HCT116 (cell line): Measurements from ENCODE around the gene MTFR1L. TPM values are rescaled to one million over a fixed set of nuclear protein-coding genes. Genes with fewer than 3 reads are reported as not detected.

ENCODE experiments used
- ATAC-seq: fragments of 200-7000 bp; cut with Tn5 transposase; 2 replicates; pipeline ENCODE4 v1.9.1; 2020; ENCODE audit warnings: mild to moderate bottlenecking, moderate library complexity
- BruUV-seq: library from RNA; stranded (reverse); fragments of 400-500 nt; replicated peaks from 2 replicates; lab custom pipeline; 2021; lab: Mats Ljungman, UMichigan
- CTCF ChIA-PET: fragments of 300-600 bp; sonication (Branson Sonifier 250); formaldehyde crosslinking; loops from one replicate; lab custom pipeline; 2021; ENCODE audit warnings: antibody characterized with exemption; lab: Charles Lee
- POLR2A ChIA-PET: fragments of 300-600, 350-600 bp; sonication (Branson Sonifier 250); formaldehyde crosslinking; loops from one replicate; lab custom pipeline; 2021; ENCODE audit warnings: antibody characterized with exemption; lab: Charles Lee
- RAD21 ChIA-PET, 2 experiments: fragments of 300-600 bp; sonication (Branson Sonifier 250); formaldehyde crosslinking; loops; one replicate each; lab custom pipeline; 2023; ENCODE audit warnings: low total read pairs in 2 of 2; ENCODE audit not compliant: uncharacterized antibody in 2 of 2, unreplicated experiment in 2 of 2, low non-redundant PET in 1 of 2; lab: Charles Lee
- DNase-seq: peaks from one replicate; pipeline ENCODE4 v3.0.0-alpha.2; 2010; ENCODE audit warnings: low read depth, low spot score
- H2AFZ ChIP-seq: fragments of 200-600 bp; shearing (Covaris generic), sonication (generic); 2 replicates; pipeline ENCODE4 v1.6.1; 2017; ENCODE audit warnings: low read depth, mixed run types, mixed read lengths, antibody characterized with exemption, low read length; ENCODE audit not compliant: poor library complexity, severe bottlenecking
- H3K27ac ChIP-seq: 2 replicates; pipeline ENCODE4 v1.5.1; 2012; ENCODE audit warnings: low read depth, low read length
- H3K27me3 ChIP-seq: fragments of 200-600 bp; sonication (generic); 2 replicates; pipeline ENCODE4 v1.6.1; 2016; ENCODE audit warnings: mixed run types, low read length, mixed read lengths; ENCODE audit not compliant: insufficient read depth
- H3K36me3 ChIP-seq, 2 experiments: fragments of 200-500 bp in 1 of 2; fragments of 200-600 bp in 1 of 2; sonication (Bioruptor generic) in 1 of 2; sonication (generic) in 1 of 2; 2 replicates each; pipeline versions ENCODE4 v1.5.1 to v1.6.1; 2014 to 2016; ENCODE audit warnings: low read length in 2 of 2, inconsistent platforms in 1 of 2, mixed read lengths in 1 of 2, mixed run types in 1 of 2; ENCODE audit not compliant: insufficient read depth in 2 of 2, control insufficient read depth in 1 of 2
- H3K4me1 ChIP-seq, 2 experiments: fragments of 200-600 bp in 1 of 2; sonication (generic) in 1 of 2; 2 replicates each; pipeline versions ENCODE4 v1.5.1 to v1.6.1; 2012 to 2017; ENCODE audit warnings: low read length in 2 of 2, inconsistent platforms in 1 of 2, mild to moderate bottlenecking in 1 of 2, mixed read lengths in 1 of 2, mixed run types in 1 of 2, moderate library complexity in 1 of 2; ENCODE audit not compliant: insufficient read depth in 2 of 2, control insufficient read depth in 1 of 2
- H3K4me2 ChIP-seq: fragments of 200-600 bp; sonication (generic); 2 replicates; pipeline ENCODE4 v1.6.1; 2017; ENCODE audit warnings: mixed run types, low read length, mixed read lengths
- H3K4me3 ChIP-seq, 2 experiments: fragments of 200-600 bp in 1 of 2; sonication (generic) in 1 of 2; replicated peaks in 1 of 2; 2 replicates each; pipeline ENCODE4 v1.5.1; 2011 to 2016; ENCODE audit warnings: low read length in 2 of 2, control low read depth in 1 of 2, low read depth in 1 of 2, mild to moderate bottlenecking in 1 of 2, mixed read lengths in 1 of 2, mixed run types in 1 of 2
- H3K79me2 ChIP-seq: fragments of 200-600 bp; sonication (generic); 2 replicates; pipeline ENCODE4 v1.6.1; 2017; ENCODE audit warnings: mild to moderate bottlenecking, mixed run types, low read length, moderate library complexity, mixed read lengths; ENCODE audit not compliant: insufficient read depth
- H3K9ac ChIP-seq: fragments of 200-600 bp; sonication (generic); 2 replicates; pipeline ENCODE4 v1.6.1; 2016; ENCODE audit warnings: low read length, mixed read lengths
- H3K9me2 ChIP-seq: fragments of 200-600 bp; sonication (generic), shearing (Covaris generic); 2 replicates; pipeline ENCODE4 v1.6.1; 2017; ENCODE audit warnings: mixed run types, mild to moderate bottlenecking, moderate library complexity; ENCODE audit not compliant: insufficient read depth
- H3K9me3 ChIP-seq, 2 experiments: fragments of 200-500 bp in 1 of 2; fragments of 200-600 bp in 1 of 2; sonication (Bioruptor generic) in 1 of 2; sonication (generic) in 1 of 2; 2 replicates each; pipeline ENCODE4 v1.6.1; 2014 to 2017; ENCODE audit warnings: low read length in 2 of 2, mixed read lengths in 2 of 2, inconsistent platforms in 1 of 2, low read depth in 1 of 2, mild to moderate bottlenecking in 1 of 2, mixed run types in 1 of 2, moderate library complexity in 1 of 2; ENCODE audit not compliant: control insufficient read depth in 1 of 2, insufficient read depth in 1 of 2
- H4K20me1 ChIP-seq: fragments of 200-600 bp; sonication (generic), shearing (Covaris generic); 2 replicates; pipeline ENCODE4 v1.6.1; 2017; ENCODE audit warnings: mixed run types, mild to moderate bottlenecking, moderate library complexity; ENCODE audit not compliant: insufficient read depth
- CBX3 ChIP-seq: IDR thresholded peaks from 2 replicates; pipeline ENCODE4 v1.6.1; 2012; ENCODE audit warnings: low read depth
- CEBPB ChIP-seq: IDR thresholded peaks from 2 replicates; pipeline ENCODE4 v1.6.1; 2012; ENCODE audit warnings: low read depth
- EGR1 ChIP-seq: IDR thresholded peaks from 2 replicates; pipeline ENCODE4 v1.6.1; 2012; ENCODE audit warnings: low read depth
- ELF1 ChIP-seq: IDR thresholded peaks from 2 replicates; pipeline ENCODE4 v1.6.1; 2012; ENCODE audit warnings: low read depth, borderline replicate concordance
- EZH2 ChIP-seq: fragments of 200-600 bp; sonication (generic); IDR thresholded peaks from 2 replicates; pipeline ENCODE4 v1.6.1; 2017; ENCODE audit warnings: antibody characterized with exemption, mixed run types
- EZH2phosphoT487 ChIP-seq: fragments of 200-600 bp; IDR thresholded peaks from 2 replicates; pipeline ENCODE4 v1.6.1; 2018; ENCODE audit warnings: antibody characterized with exemption, borderline replicate concordance
- FOSL1 ChIP-seq: IDR thresholded peaks from 2 replicates; pipeline ENCODE4 v1.6.1; 2012; ENCODE audit warnings: low read depth
- POLR2AphosphoS5 ChIP-seq: IDR thresholded peaks from 2 replicates; pipeline ENCODE4 v1.6.1; 2011; ENCODE audit warnings: mild to moderate bottlenecking, low read depth, low read length, moderate library complexity
- RAD21 ChIP-seq: IDR thresholded peaks from 2 replicates; pipeline ENCODE4 v1.6.1; 2012; ENCODE audit warnings: low read depth, mild to moderate bottlenecking
- SIN3A ChIP-seq: IDR thresholded peaks from 2 replicates; pipeline ENCODE4 v1.6.1; 2012; ENCODE audit warnings: low read depth
- SP1 ChIP-seq: IDR thresholded peaks from 2 replicates; pipeline ENCODE4 v1.6.1; 2012; ENCODE audit warnings: low read depth
- ZNF274 ChIP-seq: fragments of 200-500 bp; sonication (Bioruptor generic); IDR thresholded peaks from 2 replicates; pipeline ENCODE4 v1.6.1; 2014; ENCODE audit warnings: mild to moderate bottlenecking, low read depth, low read length, inconsistent platforms
- intact Hi-C: fragments of 100-400 bp; cut with micrococcal nuclease; formaldehyde crosslinking; loops from 2 replicates; pipeline ENCODE4 v1.10.0; 2022
- total RNA-seq: library from RNA; stranded (reverse); gene quantifications from one replicate; pipeline ENCODE4 v1.2.1, GENCODE V29; 2021; ENCODE audit not compliant: unreplicated experiment
- TF ChIP-seq, protein P1 (sequence below): IDR thresholded peaks from 2 replicates; pipeline ENCODE4 v1.6.1; 2012

The MTFR1L gene
- total RNA-seq, 1 experiment from 2014 or later, result 35.8 TPM

GRCh38 chr1:25779894-25780293, 39.9 kb upstream of the MTFR1L start:
- BruUV-seq, result no TSS peak
- CTCF ChIA-PET, result interaction anchor here (0.9 kb wide), 1 partner anchor 19 kb away, joined by 3 read pairs; no protein-coding TSS in a partner anchor
- Histone ChIP-seq H3K4me2 (no peak overlapping the region), H3K9me2 (no peaks in the 10 kb centered on the region), H3K4me3 (no peak overlapping the region), H3K27ac (no peak overlapping the region), H3K79me2 (no peaks in the 10 kb centered on the region), H4K20me1 (no peaks in the 10 kb centered on the region), H3K9me3 (no peaks in the 10 kb centered on the region), H3K4me1 (peaks cover 5 to 7% of the 10 kb centered on the region in 2 experiments; a peak in 2 of 4 replicates), H3K9ac (no peak overlapping the region), H3K36me3 (no peaks in the 10 kb centered on the region), H2AFZ (no peak overlapping the region), H3K27me3 (no peaks in the 10 kb centered on the region)
- POLR2A ChIA-PET, result interaction anchor here (0.6 kb wide), 1 partner anchor 14 kb away, joined by 3 read pairs; no protein-coding TSS in a partner anchor
- TF ChIP-seq CBX3 (no peak), FOSL1 (no peak)
- intact Hi-C loops, result no loop called here
- ATAC-seq, result no peak
- no peak for DNase-seq
- RAD21 ChIA-PET, result no interaction called here

DNA sequence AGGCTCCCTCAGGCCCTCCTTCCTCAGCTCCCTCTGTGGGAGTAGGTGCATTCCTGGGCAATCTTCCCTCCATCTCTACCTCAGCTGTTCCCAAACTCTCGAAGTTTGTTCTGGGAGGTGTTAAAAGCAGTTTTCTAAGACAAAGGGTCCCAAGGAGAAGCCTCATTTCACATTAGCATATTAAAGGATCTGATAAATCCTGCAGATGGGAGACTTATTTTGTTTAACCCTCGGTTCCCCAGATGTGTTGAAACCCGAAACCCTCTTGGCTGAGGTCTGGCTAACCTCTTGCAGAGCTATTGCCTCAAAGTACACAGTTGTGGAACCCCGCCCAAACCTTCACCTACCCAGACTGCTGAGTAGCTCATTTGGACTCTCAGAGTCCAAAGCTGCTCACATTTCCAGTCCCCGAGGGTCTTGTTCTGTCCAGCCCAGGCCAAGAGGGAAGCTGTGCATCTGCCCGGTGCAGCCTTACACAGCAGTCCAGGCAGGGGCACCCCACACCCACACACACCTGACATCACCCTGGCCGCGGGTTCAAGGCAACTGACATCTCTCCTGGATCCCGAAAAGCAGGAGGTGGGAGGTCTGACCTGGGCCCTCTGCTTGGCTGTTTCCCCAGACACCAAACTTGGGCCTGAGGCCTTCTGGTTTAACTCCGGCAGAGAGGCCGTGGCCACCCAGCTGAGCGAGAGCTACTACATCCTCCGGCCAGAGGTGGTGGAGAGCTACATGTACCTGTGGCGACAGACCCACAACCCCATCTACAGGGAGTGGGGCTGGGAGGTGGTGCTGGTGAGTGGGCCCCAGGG, 39.2 kb upstream of the MTFR1L start:
- H3K4me3 ChIP-seq, result no peak overlapping the region
- ChIA-PET RAD21 (no interaction called here), CTCF (interaction anchor here (0.7 to 0.9 kb wide), 2 partner anchors 14 to 18 kb away, joined by 3 read pairs; no protein-coding TSS in a partner anchor), POLR2A (interaction anchor here (0.6 kb wide), 1 partner anchor 13 kb away, joined by 3 read pairs; no protein-coding TSS in a partner anchor)
- no peaks in the 10 kb centered on the region for H3K79me2 ChIP-seq
- H3K36me3 ChIP-seq, result no peaks in the 10 kb centered on the region
- no peaks in the 10 kb centered on the region for H4K20me1 ChIP-seq
- peaks cover 5 to 7% of the 10 kb centered on the region in 2 experiments; a peak in 2 of 4 replicates for H3K4me1 ChIP-seq
- intact Hi-C loops, result no loop called here
- no TSS peak for BruUV-seq
- no peaks in the 10 kb centered on the region for H3K27me3 ChIP-seq
- ATAC-seq (no peak), DNase-seq (no peak)
- no peak overlapping the region for H2AFZ ChIP-seq
- TF ChIP-seq CBX3 (no peak), SP1 (no peak), SIN3A (no peak), CEBPB (no peak), EGR1 (no peak), EZH2 (no peak), EZH2phosphoT487 (no peak), POLR2AphosphoS5 (no peak), ZNF274 (no peak), RAD21 (no peak), FOSL1 (no peak), ELF1 (no peak)
- TF ChIP-seq, protein P1, sequence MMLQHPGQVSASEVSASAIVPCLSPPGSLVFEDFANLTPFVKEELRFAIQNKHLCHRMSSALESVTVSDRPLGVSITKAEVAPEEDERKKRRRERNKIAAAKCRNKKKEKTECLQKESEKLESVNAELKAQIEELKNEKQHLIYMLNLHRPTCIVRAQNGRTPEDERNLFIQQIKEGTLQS, result no peak
- H3K27ac ChIP-seq, result no peak overlapping the region
- H3K9me3 ChIP-seq, result no peaks in the 10 kb centered on the region
- no peak overlapping the region for H3K4me2 ChIP-seq
- H3K9me2 ChIP-seq, result no peaks in the 10 kb centered on the region
- H3K9ac ChIP-seq, result no peak overlapping the region
